ENCODE results near the gene STX8.

The STX8 gene

DNA sequence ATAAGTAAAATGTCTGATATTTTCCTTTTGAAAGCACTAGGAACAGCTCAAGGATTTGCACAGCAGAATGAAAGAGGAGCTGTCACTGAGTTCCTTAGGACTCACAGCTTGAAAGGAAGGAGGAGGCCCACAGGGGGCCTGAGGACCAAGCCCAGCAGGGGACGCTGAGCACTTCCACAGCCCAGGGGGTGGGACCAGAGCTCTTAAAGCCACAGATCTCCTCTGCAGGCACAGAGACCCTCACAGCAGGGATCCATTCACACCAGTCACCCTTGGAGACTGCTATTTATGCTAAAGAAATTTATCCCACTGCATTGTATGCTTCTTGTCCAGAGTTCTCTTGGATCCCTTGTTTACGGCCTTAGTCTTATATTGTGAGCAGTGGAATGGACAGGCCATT is 253.3 kb downstream of the STX8 start:
- H3K4me3 ChIP-seq (ENCODE audit: low read length): no peak overlapping the region
- no peak for TF ChIP-seq EZH2phosphoT487 (IDR thresholded peaks at IDR 0.05; ENCODE audit: low read depth)
- TF ChIP-seq, protein P1, sequence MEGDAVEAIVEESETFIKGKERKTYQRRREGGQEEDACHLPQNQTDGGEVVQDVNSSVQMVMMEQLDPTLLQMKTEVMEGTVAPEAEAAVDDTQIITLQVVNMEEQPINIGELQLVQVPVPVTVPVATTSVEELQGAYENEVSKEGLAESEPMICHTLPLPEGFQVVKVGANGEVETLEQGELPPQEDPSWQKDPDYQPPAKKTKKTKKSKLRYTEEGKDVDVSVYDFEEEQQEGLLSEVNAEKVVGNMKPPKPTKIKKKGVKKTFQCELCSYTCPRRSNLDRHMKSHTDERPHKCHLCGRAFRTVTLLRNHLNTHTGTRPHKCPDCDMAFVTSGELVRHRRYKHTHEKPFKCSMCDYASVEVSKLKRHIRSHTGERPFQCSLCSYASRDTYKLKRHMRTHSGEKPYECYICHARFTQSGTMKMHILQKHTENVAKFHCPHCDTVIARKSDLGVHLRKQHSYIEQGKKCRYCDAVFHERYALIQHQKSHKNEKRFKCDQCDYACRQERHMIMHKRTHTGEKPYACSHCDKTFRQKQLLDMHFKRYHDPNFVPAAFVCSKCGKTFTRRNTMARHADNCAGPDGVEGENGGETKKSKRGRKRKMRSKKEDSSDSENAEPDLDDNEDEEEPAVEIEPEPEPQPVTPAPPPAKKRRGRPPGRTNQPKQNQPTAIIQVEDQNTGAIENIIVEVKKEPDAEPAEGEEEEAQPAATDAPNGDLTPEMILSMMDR (IDR thresholded peaks at IDR 0.05; ENCODE audit: low read depth, low read length): no peak

DNA sequence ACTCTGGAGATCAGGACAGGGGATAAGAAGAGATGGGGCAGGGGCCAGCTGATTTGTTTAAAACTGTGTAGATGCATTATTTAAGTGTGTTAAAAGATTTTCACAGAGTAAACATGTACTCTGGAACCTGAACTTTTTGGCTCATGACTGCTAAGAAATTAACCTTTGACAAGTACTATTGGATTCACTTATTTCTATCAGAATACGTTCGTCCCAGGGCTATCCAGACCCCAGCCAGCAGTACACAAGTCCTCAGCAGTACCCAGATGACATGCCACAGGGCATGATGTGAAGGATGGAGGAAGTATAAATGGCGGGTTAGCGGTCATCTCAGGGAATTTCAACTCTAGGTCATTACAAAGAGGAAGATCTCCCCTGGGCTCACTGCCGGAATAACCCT is 253.7 kb downstream of the STX8 start:
- no peaks in the 10 kb centered on the region for H3K79me2 ChIP-seq (ENCODE audit: low read length)
- no peaks in the 10 kb centered on the region for H3K27me3 ChIP-seq (ENCODE audit: low read depth, low read length)
- H3K4me3 ChIP-seq (ENCODE audit: low read length): no peak overlapping the region
- no peaks in the 10 kb centered on the region for H4K20me1 ChIP-seq (ENCODE audit: insufficient read depth, low read length)
- no peak overlapping the region for H3K9ac ChIP-seq (ENCODE audit: low read length)
- TF ChIP-seq, protein P1 (IDR thresholded peaks at IDR 0.05; ENCODE audit: low read depth, low read length): no peak
- no peak for TF ChIP-seq EZH2phosphoT487 (IDR thresholded peaks at IDR 0.05; ENCODE audit: low read depth)
- H2AFZ ChIP-seq (ENCODE audit: low read depth, low read length): no peak overlapping the region
- no peaks in the 10 kb centered on the region for H3K36me3 ChIP-seq (replicated peaks; ENCODE audit: low read depth, low read length)
- H3K27ac ChIP-seq (ENCODE audit: low read length): no peak overlapping the region
- no peak overlapping the region for H3K4me2 ChIP-seq (ENCODE audit: low read length)
- H3K9me3 ChIP-seq (ENCODE audit: insufficient read depth, low read length): no peaks in the 10 kb centered on the region
- peaks cover 5% of the 10 kb centered on the region for H3K4me1 ChIP-seq (ENCODE audit: low read length)

More for the DNA sequence above, 253.3 kb downstream of the STX8 start:
- no peak overlapping the region for H2AFZ ChIP-seq (ENCODE audit: low read depth, low read length)
- H3K27me3 ChIP-seq (ENCODE audit: low read depth, low read length): no peaks in the 10 kb centered on the region
- H4K20me1 ChIP-seq (ENCODE audit: insufficient read depth, low read length): no peaks in the 10 kb centered on the region
- peaks cover 5% of the 10 kb centered on the region for H3K4me1 ChIP-seq (ENCODE audit: low read length)
- H3K79me2 ChIP-seq (ENCODE audit: low read length): no peaks in the 10 kb centered on the region
- no peak overlapping the region for H3K9ac ChIP-seq (ENCODE audit: low read length)
- H3K36me3 ChIP-seq (replicated peaks; ENCODE audit: low read depth, low read length): no peaks in the 10 kb centered on the region
- no peaks in the 10 kb centered on the region for H3K9me3 ChIP-seq (ENCODE audit: insufficient read depth, low read length)
- no peak overlapping the region for H3K27ac ChIP-seq (ENCODE audit: low read length)
- no peak overlapping the region for H3K4me2 ChIP-seq (ENCODE audit: low read length)

DNA sequence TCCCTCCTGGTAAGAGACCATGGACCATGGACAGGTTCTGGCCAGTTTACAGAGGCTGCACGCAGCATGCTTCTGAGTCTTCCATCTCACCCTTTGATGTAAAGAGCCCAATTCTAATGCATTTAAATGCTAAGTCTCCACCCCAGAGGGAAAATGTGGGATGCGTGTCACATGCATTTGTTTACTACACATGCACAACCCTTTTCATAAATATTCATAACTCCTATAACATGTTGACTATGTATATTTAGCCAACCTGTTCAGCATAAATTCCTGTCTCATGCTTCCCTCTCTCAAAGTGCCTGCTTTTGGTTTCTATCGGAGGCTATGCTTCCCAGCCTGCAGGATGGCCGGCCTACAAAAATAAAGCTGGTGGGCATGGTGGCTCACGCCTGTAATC is 260.3 kb downstream of the STX8 start:
- TF ChIP-seq EZH2phosphoT487 (IDR thresholded peaks at IDR 0.05; ENCODE audit: low read depth): no peak
- TF ChIP-seq, protein P1 (IDR thresholded peaks at IDR 0.05; ENCODE audit: low read depth, low read length): no peak
- H3K4me3 ChIP-seq (ENCODE audit: low read length): no peak overlapping the region

DNA sequence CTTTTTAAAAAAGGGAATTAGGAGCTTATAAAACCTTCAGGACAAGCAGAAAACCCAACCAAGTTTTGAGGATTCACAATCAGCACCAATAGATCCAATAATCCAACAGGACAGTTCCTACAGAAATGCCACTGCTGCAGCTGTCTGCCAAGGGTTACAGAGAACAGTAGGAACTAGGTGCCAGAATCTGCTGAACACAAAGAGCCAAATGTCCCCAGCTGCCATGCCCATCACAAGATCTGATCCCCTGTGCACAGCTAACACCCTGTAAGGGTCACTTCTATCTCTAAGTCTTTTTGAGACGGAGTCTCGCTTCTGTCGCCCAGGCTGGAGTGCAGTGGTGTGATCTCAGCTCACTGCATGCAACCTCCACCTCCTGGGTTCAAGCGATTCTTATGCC is 262.3 kb downstream of the STX8 start:
- no peaks in the 10 kb centered on the region for H3K79me2 ChIP-seq (ENCODE audit: low read length)
- H2AFZ ChIP-seq (ENCODE audit: low read depth, low read length): no peak overlapping the region
- H3K9me3 ChIP-seq (ENCODE audit: insufficient read depth, low read length): no peaks in the 10 kb centered on the region
- no peak overlapping the region for H3K4me3 ChIP-seq (ENCODE audit: low read length)
- H3K27me3 ChIP-seq (ENCODE audit: low read depth, low read length): no peaks in the 10 kb centered on the region
- no peak overlapping the region for H3K9ac ChIP-seq (ENCODE audit: low read length)
- H3K36me3 ChIP-seq (replicated peaks; ENCODE audit: low read depth, low read length): no peaks in the 10 kb centered on the region
- H3K4me2 ChIP-seq (ENCODE audit: low read length): no peak overlapping the region
- H3K27ac ChIP-seq (ENCODE audit: low read length): no peak overlapping the region
- no peaks in the 10 kb centered on the region for H4K20me1 ChIP-seq (ENCODE audit: insufficient read depth, low read length)
- no peaks in the 10 kb centered on the region for H3K4me1 ChIP-seq (ENCODE audit: low read length)
- TF ChIP-seq, protein P1 (IDR thresholded peaks at IDR 0.05; ENCODE audit: low read depth, low read length): no peak
- no peak for TF ChIP-seq EZH2phosphoT487 (IDR thresholded peaks at IDR 0.05; ENCODE audit: low read depth)

More for the DNA sequence above, 260.3 kb downstream of the STX8 start:
- Histone ChIP-seq H3K4me1 (ENCODE audit: low read length) (no peaks in the 10 kb centered on the region), H3K4me2 (ENCODE audit: low read length) (no peak overlapping the region), H3K27ac (ENCODE audit: low read length) (no peak overlapping the region), H4K20me1 (ENCODE audit: insufficient read depth, low read length) (no peaks in the 10 kb centered on the region), H2AFZ (ENCODE audit: low read depth, low read length) (no peak overlapping the region), H3K27me3 (ENCODE audit: low read depth, low read length) (no peaks in the 10 kb centered on the region), H3K9ac (ENCODE audit: low read length) (no peak overlapping the region), H3K36me3 (replicated peaks; ENCODE audit: low read depth, low read length) (no peaks in the 10 kb centered on the region), H3K79me2 (ENCODE audit: low read length) (no peaks in the 10 kb centered on the region), H3K9me3 (ENCODE audit: insufficient read depth, low read length) (no peaks in the 10 kb centered on the region)
